ENCODE results near the gene PTPRM.

- TF ChIP-seq, protein P1, sequence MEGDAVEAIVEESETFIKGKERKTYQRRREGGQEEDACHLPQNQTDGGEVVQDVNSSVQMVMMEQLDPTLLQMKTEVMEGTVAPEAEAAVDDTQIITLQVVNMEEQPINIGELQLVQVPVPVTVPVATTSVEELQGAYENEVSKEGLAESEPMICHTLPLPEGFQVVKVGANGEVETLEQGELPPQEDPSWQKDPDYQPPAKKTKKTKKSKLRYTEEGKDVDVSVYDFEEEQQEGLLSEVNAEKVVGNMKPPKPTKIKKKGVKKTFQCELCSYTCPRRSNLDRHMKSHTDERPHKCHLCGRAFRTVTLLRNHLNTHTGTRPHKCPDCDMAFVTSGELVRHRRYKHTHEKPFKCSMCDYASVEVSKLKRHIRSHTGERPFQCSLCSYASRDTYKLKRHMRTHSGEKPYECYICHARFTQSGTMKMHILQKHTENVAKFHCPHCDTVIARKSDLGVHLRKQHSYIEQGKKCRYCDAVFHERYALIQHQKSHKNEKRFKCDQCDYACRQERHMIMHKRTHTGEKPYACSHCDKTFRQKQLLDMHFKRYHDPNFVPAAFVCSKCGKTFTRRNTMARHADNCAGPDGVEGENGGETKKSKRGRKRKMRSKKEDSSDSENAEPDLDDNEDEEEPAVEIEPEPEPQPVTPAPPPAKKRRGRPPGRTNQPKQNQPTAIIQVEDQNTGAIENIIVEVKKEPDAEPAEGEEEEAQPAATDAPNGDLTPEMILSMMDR (IDR thresholded peaks at IDR 0.05), result no peak
- TF ChIP-seq POLR2A (IDR thresholded peaks at IDR 0.05), result no peak
Observed at GRCh38 chr18:7678389-7678788, 111.3 kb downstream of the PTPRM start.
